HG03139 (cell line): Measurements from ENCODE around the gene TPH2.

Experiments
- ATAC-seq: cut with Tn5 transposase; IDR thresholded peaks from one replicate; pipeline ENCODE4 v1.9.1; 2021; ENCODE audit not compliant: unreplicated experiment

TPH2 gene

GRCh38 chr12:72030277-72030676 lies 91.6 kb downstream of the TPH2 start:
- no peak for ATAC-seq

GRCh38 chr12:72031066-72031465 lies 92.4 kb downstream of the TPH2 start:
- no peak for ATAC-seq

- no peak for ATAC-seq
Measured at GRCh38 chr12:72033991-72034390, 95.3 kb downstream of the TPH2 start.

GRCh38 chr12:72035625-72036024 lies 97.0 kb downstream of the TPH2 start:
- no peak for ATAC-seq

- ATAC-seq: no peak
Measured at GRCh38 chr12:72036393-72036792, 97.7 kb downstream of the TPH2 start.

GRCh38 chr12:72037006-72037795 lies 98.6 kb downstream of the TPH2 start:
- ATAC-seq: no peak

- ATAC-seq: no peak
Measured at GRCh38 chr12:72041811-72042210, 103.2 kb downstream of the TPH2 start.

- no peak for ATAC-seq
Measured at GRCh38 chr12:72053604-72054003, 115.0 kb downstream of the TPH2 start.

GRCh38 chr12:72054511-72054910 lies 115.9 kb downstream of the TPH2 start:
- no peak for ATAC-seq

GRCh38 chr12:72057330-72057914 lies 118.8 kb downstream of the TPH2 start:
- no peak for ATAC-seq

GRCh38 chr12:72063073-72063472 lies 124.4 kb downstream of the TPH2 start:
- no peak for ATAC-seq

- ATAC-seq: no peak
Measured at GRCh38 chr12:72071030-72071429, 132.4 kb downstream of the TPH2 start.

- ATAC-seq: no peak
Measured at GRCh38 chr12:72072592-72073212, 134.1 kb downstream of the TPH2 start.

- no peak for ATAC-seq
Measured at GRCh38 chr12:72074065-72074464, 135.4 kb downstream of the TPH2 start.

GRCh38 chr12:72074956-72075355 lies 136.3 kb downstream of the TPH2 start:
- no peak for ATAC-seq

GRCh38 chr12:72075401-72075800 lies 136.8 kb downstream of the TPH2 start:
- no peak for ATAC-seq

GRCh38 chr12:72075891-72076557 lies 137.4 kb downstream of the TPH2 start:
- no peak for ATAC-seq

GRCh38 chr12:72076558-72076915 lies 137.9 kb downstream of the TPH2 start:
- no peak for ATAC-seq

- no peak for ATAC-seq
Measured at GRCh38 chr12:72077111-72077820, 138.6 kb downstream of the TPH2 start.

- no peak for ATAC-seq
Measured at GRCh38 chr12:72081777-72082176, 143.1 kb downstream of the TPH2 start.
